ENCODE measurements around the gene PPP1R26. TPM values are rescaled to one million over a fixed set of nuclear protein-coding genes. Genes with fewer than 3 reads are reported as not detected.

Gene PPP1R26
- total RNA-seq, 4 donors from 2014 or later = 5.1 to 16.0 (median 11.1) TPM

- TF ChIP-seq CTCF (IDR thresholded peaks at IDR 0.05; ENCODE audit: low read depth) = no peak
Measured at GRCh38 chr9:135526730-135527571, 47.4 kb downstream of the PPP1R26 start.

GRCh38 chr9:135530146-135530545 lies 50.6 kb downstream of the PPP1R26 start:
- TF ChIP-seq CTCF (IDR thresholded peaks at IDR 0.05; ENCODE audit: low read depth) = no peak

GRCh38 chr9:135531096-135531495 lies 51.5 kb downstream of the PPP1R26 start:
- TF ChIP-seq CTCF (IDR thresholded peaks at IDR 0.05; ENCODE audit: low read depth) = no peak

- TF ChIP-seq CTCF (IDR thresholded peaks at IDR 0.05; ENCODE audit: low read depth) = no peak
Measured at GRCh38 chr9:135533113-135533512, 53.5 kb downstream of the PPP1R26 start.

- no peak for TF ChIP-seq CTCF (IDR thresholded peaks at IDR 0.05; ENCODE audit: low read depth)
Measured at GRCh38 chr9:135533674-135534073, 54.1 kb downstream of the PPP1R26 start.

- TF ChIP-seq CTCF (IDR thresholded peaks at IDR 0.05; ENCODE audit: low read depth) = no peak
Measured at GRCh38 chr9:135536216-135536615, 56.6 kb downstream of the PPP1R26 start.

Other genes with a start within 250 kb of the PPP1R26 start
- gene MRPS2, start 20.9 kb downstream of the PPP1R26 start, total RNA-seq = 10 to 100 TPM; 20.9 to 26.6 (median 23.3) TPM
- not detected for gene LCN1, start 41.7 kb downstream of the PPP1R26 start, total RNA-seq
- gene OBP2A, start 66.3 kb downstream of the PPP1R26 start, total RNA-seq = not detected
- gene PAEP, start 82.0 kb downstream of the PPP1R26 start, total RNA-seq = not detected
- not detected for gene GLT6D1, start 159.8 kb downstream of the PPP1R26 start, total RNA-seq
- gene LCN9, start 183.5 kb downstream of the PPP1R26 start, total RNA-seq = not detected
- not detected for gene SOHLH1, start 219.7 kb downstream of the PPP1R26 start, total RNA-seq
- under 1 TPM in 2 of 4 donors, not detected in 2; 0.33 to 0.51 TPM for gene KCNT1, start 222.4 kb downstream of the PPP1R26 start, total RNA-seq

Measured in subcutaneous adipose tissue (tissue), 4 donors.